Measurements from ENCODE around the gene BBIP1.

The BBIP1 gene

DNA sequence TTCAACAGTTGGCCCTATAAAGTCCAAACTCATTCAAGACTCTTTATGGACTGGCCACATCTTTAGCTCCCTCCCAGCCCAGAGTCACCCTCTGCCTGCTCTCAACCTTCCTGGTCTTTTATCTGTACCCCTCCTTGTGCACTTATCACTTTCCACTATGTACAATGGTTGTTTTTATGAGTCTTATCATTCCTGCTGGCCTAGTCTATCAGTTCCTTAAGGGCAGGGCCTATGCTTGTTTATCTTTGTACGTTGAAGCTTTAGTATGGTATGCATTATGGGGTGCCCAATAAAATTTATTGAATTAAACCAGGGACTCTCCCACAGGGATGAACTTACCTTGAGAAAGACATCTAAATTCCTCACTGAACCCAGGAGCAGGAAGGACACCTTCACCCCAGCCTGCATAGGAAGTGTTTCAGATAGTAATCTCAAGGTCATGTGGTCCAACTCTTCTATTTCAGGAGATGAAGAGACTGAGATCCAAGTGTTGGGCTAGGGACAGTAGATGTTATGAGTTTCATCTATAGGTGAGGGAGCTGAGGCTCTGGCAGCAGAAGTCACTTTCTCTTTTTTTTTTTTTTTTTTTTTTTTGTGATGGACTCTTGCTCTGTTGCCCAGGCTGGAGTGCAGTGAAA lies 60.6 kb downstream of the BBIP1 start:
- Mint-ChIP-seq H3K4me1 (peaks cover 46% of the 10 kb centered on the region), H3K9me3 (no peaks in the 10 kb centered on the region), H3K4me3 (no peak overlapping the region), H3K27me3 (no peaks in the 10 kb centered on the region), H3K36me3 (no peaks in the 10 kb centered on the region), H3K27ac (peak overlapping the region; percentile 17)
- DNase-seq (ENCODE audit: low spot score in 2 of 2) = no peak
- no peak for ATAC-seq (ENCODE audit: low read depth)

DNA sequence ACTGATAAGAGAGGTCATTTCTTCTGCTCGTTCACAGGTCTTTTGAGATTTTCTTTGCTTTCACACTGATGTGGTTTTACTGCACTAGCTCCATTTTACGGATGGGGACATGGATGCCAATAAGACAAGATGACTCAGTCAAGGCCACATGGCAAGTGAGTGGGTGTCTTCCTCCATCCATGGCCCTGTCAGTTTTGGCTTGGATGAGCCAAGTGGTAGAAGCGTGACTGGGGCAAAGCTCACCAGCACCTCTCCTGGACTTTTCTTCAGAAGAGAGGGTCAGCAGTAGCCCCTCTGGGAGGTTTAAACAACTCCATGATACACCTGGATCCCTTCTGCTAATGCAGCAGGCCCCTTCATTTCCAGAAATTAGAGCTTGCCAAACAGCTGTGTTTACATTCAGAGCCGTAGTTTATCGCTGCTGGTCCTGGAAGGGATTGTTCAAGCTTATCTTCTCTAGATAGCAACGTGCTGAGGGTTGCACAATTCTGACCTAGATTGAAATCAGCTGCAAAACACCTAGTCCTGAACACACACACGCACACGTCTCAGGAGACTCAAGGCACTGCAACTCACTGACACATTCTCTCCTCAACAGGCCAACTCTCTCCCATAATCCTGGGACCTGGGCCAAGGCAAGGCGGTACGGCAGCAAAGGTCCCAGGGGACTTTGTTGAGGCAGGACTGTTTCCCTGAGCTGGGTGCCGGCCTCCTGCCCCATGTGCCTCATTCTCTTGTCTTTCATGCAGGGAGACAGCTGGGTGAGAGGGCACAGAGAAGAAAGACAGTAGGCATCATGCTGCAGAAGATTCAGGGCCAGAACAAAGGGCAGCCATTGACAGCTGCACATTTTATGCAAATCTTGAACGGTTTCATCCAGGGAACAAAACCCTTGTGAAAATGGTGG lies 61.5 kb downstream of the BBIP1 start:
- Mint-ChIP-seq H3K36me3 (no peaks in the 10 kb centered on the region), H3K4me3 (peak overlapping the region; percentile 12), H3K4me1 (peaks cover 47% of the 10 kb centered on the region), H3K27ac (peak overlapping the region; percentile 17), H3K27me3 (no peaks in the 10 kb centered on the region), H3K9me3 (no peaks in the 10 kb centered on the region)
- ATAC-seq (ENCODE audit: low read depth) (no peak), DNase-seq (ENCODE audit: low spot score in 2 of 2) (no peak)

DNA sequence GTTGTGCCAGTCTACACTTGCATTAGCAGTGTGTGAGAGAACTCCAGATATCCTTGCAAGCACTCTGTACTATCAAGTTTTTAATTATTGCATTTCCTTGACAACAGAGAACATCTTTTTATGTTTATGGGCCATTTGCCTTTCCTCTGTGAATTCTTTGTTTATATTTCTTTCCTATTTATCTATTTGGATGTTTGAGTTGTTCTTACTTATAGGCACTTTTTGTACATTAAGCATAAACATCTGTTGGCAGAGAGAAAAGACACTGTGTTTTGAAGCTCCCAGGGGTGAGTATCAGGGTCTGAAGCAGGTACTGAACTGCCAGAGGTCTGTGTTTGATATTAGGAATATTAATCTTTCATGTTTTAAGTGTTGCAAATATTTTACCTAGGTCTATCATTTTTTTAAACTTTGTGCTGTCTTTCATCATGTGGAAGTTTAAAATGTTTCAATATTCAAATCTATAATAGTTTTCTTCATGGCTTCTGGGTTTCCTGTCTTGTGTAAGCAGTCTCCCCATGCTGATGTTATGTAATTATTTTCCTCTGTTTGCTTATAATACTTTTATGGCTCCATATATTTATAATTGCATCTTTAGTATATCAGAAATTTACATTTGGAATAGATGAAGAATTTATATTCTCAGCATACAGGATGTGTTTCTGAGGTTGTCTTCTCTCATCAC lies 64.9 kb downstream of the BBIP1 start:
- Mint-ChIP-seq H3K4me3 (no peak overlapping the region), H3K27ac (no peak overlapping the region), H3K9me3 (no peaks in the 10 kb centered on the region), H3K36me3 (no peaks in the 10 kb centered on the region), H3K4me1 (peaks cover 36% of the 10 kb centered on the region), H3K27me3 (no peaks in the 10 kb centered on the region)
- no peak for ATAC-seq (ENCODE audit: low read depth)
- DNase-seq (ENCODE audit: low spot score in 2 of 2) = no peak

DNA sequence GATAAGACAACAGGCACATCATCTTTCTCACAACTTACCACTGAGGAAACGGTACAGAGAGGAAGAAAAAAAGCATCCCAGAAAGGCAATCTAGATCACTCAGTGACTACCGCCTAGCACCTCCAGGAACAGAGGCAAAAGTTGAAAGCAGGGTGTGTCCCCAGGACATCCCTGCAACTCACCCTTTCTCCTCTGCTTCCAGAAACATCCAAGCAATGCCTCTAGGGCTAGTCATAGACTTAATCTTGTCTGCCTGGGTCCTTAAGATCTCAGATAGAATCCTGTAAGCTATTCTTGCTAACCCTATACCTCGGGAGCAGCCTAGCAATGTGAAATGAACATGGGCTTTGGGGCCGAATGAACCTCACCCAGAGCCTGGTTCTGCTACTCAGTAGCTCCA lies 66.0 kb downstream of the BBIP1 start:
- DNase-seq (ENCODE audit: low spot score in 2 of 2) (no peak), ATAC-seq (ENCODE audit: low read depth) (no peak)

DNA sequence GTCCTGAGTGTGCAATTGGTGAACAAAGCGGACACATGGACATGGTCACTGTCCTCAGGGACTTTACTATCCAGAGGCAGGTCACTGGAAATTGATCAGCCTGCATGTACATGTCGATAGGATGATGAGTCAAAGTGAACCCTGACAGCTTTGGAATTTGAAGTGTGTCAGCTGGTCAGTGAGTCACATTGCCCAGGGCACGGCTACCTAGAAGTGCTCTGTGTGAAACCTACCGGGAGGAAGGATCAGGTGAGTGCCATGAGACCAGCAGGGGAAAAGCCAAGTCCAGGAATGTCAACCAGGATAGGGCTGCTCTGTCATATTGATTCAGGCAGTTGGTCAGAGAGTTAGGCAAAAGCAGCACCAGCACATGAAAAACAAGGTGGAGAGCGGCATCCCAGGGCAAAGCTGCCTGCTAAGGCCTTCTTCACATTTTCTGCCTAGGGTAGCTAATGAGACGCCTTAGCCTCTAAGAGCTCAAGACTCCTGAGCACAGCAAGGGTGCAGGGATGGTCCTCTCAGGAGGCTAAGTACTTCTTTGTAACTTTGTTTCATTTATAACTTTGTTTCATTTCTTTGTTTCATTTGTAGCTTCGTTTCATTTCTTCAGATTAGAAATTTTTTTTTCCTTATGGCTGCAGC lies 66.6 kb downstream of the BBIP1 start:
- Mint-ChIP-seq H3K9me3 (no peaks in the 10 kb centered on the region), H3K27ac (no peak overlapping the region), H3K27me3 (no peaks in the 10 kb centered on the region), H3K4me3 (no peak overlapping the region), H3K4me1 (peaks cover 38% of the 10 kb centered on the region), H3K36me3 (no peaks in the 10 kb centered on the region)
- ATAC-seq (ENCODE audit: low read depth) (no peak), DNase-seq (ENCODE audit: low spot score in 2 of 2) (peak in 1 of 2 donors; percentile 5)

More for the DNA sequence above, 66.0 kb downstream of the BBIP1 start:
- Mint-ChIP-seq H3K27me3 (no peaks in the 10 kb centered on the region), H3K36me3 (no peaks in the 10 kb centered on the region), H3K4me3 (no peak overlapping the region), H3K27ac (no peak overlapping the region), H3K9me3 (no peaks in the 10 kb centered on the region), H3K4me1 (peaks cover 40% of the 10 kb centered on the region)

DNA sequence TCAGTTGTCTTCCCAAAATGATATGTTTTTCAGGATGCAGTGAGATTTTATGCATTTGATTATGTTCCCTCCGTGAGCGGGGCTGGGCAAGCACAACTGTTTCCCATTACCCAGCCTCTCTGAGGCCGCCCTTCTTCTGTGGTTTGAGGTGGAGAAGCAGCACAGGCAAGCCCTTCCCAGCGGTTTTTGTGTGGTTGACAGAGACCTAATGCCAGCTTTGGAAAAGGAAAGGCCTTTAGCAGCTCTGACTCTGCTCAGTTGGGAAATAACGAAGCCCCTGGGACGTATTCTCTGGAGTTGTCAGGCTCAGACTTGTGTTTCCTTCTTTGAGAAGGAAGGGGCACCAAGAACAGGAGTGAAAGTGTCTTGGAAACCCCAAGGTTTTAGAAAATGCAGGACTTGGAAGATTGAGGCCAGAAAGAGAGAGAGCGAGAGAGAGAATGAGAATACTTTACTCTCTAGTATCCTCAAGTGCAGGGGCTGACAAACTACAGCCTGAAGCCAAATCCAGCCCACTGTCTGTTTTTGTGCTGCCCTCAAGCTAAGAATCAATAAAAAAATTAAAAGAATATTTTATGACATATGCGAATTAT lies 67.9 kb downstream of the BBIP1 start:
- H3K4me1 Mint-ChIP-seq = peaks cover 46% of the 10 kb centered on the region
- DNase-seq (ENCODE audit: low spot score in 2 of 2) (no peak), ATAC-seq (ENCODE audit: low read depth) (no peak)
- no peaks in the 10 kb centered on the region for H3K27me3 Mint-ChIP-seq
- no peaks in the 10 kb centered on the region for H3K9me3 Mint-ChIP-seq
- no peak overlapping the region for H3K27ac Mint-ChIP-seq
- no peak overlapping the region for H3K4me3 Mint-ChIP-seq
- no peaks in the 10 kb centered on the region for H3K36me3 Mint-ChIP-seq

DNA sequence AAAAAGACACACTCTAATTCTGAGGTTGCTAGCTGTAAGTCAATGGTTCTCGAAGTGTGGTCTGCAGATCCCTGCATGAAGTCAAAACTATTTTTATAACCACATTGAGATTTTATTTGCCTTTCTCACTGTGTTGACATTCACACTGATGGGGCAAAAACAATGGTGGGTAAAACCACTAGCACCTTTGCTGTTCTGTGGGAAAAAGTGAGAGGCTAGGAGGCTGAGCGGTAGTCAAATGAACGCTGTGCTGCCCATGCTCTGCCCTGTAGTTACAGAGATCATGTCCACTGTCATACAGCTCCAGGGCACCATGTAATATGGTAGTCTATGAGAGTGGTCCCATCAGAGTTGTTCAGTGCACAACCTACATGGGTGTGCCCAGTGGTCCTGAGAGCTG lies 68.9 kb downstream of the BBIP1 start:
- no peaks in the 10 kb centered on the region for H3K27me3 Mint-ChIP-seq
- peaks cover 2% of the 10 kb centered on the region for H3K36me3 Mint-ChIP-seq
- H3K27ac Mint-ChIP-seq = no peak overlapping the region
- no peak for ATAC-seq (ENCODE audit: low read depth)
- no peak for DNase-seq (ENCODE audit: low spot score in 2 of 2)
- no peak overlapping the region for H3K4me3 Mint-ChIP-seq
- no peaks in the 10 kb centered on the region for H3K9me3 Mint-ChIP-seq
- H3K4me1 Mint-ChIP-seq = peaks cover 56% of the 10 kb centered on the region

Data from memory B cell (primary cell).